GM18858 (cell line): ENCODE measurements around the gene GAPT.

Experiments used
- ATAC-seq: cut with Tn5 transposase; IDR thresholded peaks from one replicate; pipeline ENCODE4 v1.9.1; 2021; ENCODE audit not compliant: unreplicated experiment

The GAPT gene

DNA sequence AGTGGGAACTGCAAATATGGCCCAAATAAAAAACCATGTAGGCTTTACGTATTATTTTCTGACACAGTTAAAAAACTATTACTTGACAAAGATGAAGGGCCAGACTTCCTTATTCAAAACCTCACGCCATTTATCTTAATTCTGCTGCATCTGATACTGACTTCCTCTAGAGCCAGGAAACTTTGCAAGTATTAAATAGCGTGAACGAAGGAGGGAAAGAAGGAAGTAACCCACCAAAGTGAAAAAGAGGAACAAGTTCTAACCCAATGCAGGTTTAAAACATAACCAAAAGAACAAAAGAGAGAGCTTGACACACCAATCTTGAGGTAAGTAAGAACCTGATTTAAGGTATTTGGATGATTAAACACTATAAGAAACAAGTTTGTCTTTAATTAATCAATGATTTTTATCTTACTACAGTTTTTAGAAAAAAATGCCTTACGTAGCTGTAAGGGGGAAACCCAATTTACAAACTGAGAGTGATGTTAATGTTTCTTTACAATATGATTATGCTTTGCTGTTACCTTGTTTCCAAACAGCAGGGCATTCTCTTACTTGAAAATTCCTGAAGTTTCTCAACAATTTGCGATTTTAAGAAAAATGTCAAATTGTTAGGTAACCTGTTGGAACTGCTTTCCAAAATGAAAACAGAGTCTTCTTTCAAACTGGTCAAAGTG, at the start of gene GAPT:
TSS of gene GAPT (plus strand) at position 220 of the 677 bp plus-strand sequence. CDS start 3,102 bp downstream, outside the sequence.
- peak; percentile 86 for ATAC-seq

DNA sequence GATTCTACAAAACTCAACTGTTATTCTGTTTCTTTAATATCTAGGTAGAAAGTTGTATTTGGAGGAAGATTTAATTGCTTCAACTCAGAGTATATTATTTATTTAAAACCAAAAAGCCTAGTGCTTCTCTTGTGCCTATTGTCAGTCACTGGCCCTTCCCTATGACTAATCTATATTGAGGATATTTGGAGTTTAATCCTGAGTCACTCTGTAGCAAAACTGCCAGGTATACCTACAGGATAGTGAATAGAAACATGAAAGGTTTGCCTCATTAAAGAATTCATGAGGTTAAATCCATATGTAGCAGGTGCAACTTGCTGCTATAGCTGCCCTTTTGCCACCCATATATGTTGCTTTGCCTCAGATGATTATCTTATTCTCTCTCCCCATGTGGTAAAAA, 46.4 kb upstream of the GAPT start:
- ATAC-seq, result no peak

GRCh38 chr5:58446024-58446423, 45.2 kb upstream of the GAPT start:
- no peak for ATAC-seq

GRCh38 chr5:58447226-58447625, 44.0 kb upstream of the GAPT start:
- no peak for ATAC-seq

DNA sequence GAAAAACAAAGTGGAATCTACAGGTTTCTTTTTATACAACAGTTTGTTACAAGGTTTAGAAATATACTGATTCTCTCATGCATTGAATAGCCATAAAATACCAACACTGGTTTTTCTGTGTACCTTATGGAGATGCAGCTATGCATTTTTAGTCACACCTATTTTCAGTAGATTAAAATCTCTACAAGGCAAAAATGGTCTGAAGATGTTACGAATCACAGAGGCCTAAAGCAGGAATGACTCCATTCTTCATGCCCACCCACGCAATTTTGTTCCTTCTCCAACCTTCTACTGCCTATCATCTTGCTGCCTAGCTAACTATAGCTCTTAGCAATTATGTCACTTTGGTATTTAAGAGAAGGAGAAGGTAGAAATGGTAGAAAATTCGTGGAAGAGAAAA, 41.2 kb upstream of the GAPT start:
- ATAC-seq, result no peak

DNA sequence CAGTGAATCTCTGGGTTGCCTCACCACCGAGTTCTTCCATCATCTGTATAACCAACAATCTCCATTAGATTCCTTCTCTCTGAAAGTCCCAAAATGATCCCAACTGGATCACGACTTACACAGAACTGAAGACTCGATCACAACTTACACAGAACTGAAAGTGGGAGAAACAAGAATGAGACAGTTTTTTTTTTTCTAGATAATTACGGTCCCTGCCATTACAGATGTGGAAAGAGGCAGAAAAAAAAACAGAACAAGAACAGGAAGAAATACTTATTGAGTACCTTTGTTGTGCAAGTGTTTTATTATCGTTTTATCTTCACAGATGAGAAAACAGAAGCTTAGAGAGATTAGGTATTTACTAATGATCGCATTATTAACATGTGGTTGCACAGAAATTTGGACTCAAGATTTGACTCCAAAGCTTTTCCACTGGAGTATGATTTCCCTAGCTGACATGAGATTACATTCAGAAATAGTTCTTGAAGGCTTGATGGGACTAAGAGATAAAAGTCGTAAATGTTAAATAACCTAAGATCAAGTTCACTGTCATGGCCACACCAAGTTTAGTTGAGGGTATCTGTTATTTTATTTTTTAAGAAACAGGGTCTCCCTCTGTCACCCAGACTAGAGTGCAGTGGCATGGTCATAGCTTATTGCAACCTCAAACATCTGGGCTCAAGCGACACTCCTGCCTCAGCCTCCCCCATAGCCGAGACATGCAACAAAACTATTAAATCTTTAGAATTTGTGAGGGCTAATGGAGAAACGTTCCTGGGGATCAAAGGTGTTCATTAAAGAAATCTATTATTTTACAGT, 40.2 kb upstream of the GAPT start:
- no peak for ATAC-seq

- no peak for ATAC-seq
These were observed 39.3 kb upstream of the GAPT start for GRCh38 chr5:58451732-58452565.

DNA sequence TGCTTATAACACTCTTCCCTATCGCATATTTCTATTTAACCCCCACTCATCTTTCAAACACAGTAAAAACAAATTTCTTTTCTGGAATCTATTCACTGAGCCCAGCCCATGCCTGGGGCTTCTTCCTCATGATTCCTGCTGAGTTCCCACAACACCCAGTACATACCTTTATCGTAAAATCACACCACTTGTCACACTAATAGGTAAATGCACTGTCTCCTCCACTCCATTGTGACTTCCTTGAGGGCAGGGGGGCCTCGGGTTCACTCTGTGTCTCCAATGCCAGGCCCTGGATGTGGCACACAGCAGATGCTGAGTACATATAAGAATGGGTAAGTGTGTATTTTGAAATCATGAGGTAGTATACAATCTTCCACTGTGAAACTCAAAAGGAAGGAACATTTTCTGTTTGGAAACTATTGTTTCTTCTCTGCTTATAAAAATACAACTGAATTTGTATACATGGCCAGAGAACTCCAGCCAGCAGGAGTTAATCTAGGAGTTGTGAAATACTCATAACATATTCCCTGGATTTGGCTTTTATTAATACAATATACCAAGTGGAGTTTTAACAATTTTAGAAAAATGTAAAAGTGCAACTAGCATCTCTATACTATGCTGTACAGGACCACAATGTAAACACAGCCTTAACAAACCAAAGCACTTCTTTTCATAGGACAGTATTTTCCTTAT, 38.5 kb upstream of the GAPT start:
- ATAC-seq, result no peak

GRCh38 chr5:58453306-58453705, 37.9 kb upstream of the GAPT start:
- no peak for ATAC-seq

DNA sequence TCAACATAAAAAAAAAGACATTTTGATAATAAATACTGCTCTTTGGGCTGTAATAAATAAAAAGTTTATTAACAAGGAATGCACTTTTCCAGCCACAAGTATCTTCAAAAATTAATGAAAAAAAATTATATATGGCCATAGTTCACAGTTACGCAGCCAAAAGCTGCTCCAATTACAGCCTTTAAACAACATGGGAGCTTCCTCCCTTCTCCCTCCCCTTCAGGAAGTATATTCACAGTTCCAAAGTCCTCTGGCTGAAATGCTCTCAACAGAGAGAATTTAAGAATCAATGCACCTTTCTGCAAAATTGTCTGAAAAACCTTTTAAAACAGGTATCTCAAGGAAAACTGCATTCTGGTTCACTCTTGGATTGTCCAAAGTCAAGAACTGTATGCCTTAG, 37.2 kb upstream of the GAPT start:
- no peak for ATAC-seq

GRCh38 chr5:58455066-58455465, 36.2 kb upstream of the GAPT start:
- ATAC-seq, result no peak

GRCh38 chr5:58455480-58455879, 35.8 kb upstream of the GAPT start:
- no peak for ATAC-seq

GRCh38 chr5:58456026-58456425, 35.2 kb upstream of the GAPT start:
- no peak for ATAC-seq

GRCh38 chr5:58456486-58456885, 34.7 kb upstream of the GAPT start:
- ATAC-seq, result no peak

DNA sequence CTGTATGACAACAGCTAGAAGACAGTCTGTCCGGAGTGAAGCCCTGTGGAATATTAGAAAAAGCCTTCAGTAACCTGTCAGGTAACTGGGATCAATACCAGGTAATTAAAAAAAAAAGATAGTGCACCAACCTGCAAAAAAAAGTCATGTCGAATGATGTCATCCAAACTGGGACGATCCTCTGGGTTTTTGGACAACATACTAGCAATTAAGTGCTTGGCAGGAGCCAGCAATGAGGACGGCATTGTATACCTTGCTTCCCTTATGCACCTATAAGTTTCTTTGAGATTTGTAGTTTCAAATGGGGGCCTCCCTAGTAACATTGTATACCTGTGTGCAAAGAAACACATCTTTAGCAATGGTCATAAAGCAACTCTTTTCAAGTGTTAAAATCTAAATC, 34.2 kb upstream of the GAPT start:
- no peak for ATAC-seq

DNA sequence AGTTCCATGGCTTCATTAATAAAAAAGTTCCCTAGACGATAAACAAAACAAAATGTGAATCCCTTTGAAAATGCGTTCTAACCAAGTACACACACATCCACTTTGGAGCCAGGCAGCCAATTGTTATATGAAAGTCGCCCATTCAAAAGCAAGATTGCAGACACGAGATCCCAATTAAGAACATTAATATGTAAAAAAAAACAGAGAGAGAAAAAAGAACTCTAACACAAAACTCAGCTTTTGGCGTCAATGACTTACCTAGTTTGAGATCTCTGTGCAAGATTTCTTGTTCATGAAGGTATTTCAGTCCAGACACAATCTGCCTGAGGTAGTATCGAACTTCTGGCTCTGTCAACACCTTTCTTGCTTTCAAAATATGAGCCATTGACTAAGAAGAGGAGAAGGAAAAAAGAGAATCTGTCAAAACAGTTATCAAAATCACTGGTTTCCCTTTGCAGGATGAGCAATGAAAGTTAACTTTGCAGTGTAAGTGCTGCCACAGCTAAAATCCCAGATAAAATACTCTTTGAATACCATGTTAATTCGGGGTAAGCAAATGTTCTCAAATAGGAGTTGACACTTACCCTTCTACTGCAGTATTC, 33.0 kb upstream of the GAPT start:
- ATAC-seq, result no peak

DNA sequence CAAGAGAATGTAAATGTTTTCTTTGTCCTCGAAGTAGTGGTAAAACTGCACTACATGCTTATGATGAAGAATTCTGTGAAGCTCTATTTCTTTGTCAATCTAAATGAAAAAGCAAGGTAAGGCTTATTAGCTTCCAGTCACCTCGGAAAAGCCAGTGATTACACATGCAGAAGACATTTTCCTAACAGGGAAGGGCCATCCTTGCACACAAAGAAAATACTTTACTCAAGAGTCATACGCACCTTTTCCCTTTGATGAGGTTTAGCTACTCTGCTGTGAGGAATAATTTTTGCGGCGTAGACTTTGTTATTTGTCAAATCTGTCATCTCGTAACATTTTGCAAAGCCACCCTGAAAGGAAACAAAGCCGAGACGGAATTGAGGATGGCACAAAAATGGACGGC, 32.5 kb upstream of the GAPT start:
- no peak for ATAC-seq

GRCh38 chr5:58459146-58460001, 31.9 kb upstream of the GAPT start:
- ATAC-seq, result no peak

DNA sequence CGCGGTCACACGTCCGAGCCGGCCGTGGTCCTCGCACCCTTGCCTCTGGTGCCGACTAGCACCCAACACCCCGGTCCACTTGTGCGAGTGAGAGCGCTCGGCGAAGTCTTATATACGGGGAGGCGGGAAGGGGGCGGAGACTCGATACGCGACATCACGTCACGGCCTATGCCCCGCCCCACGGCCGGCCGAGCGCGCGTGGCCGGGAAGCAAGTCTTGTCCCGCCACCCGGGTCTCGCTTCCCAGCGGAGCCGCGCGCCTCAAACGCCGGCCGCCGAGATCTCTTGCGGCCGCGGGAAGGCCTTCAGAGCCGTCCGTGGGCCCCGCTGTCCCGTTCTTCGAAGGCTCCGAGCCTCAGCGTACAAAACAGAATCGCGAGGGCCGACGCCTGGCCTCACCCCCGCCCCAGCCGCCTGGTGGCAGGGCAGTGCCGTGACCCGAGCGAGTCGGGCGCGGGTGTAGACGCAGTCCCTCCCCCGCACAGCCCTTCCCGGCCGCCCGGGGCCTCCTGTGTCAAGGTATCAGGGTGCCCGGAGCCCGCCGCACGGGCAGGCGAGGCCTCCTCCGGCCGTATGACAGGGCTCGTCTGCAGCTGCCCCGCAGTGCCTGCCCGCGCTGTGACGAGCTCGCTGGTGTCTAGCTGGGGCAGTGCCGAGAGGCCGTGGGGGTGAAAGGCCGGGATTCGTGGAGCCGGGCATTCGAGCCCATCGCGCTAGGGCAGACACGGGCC, 31.1 kb upstream of the GAPT start, which contains the start of gene PLK2:
TSS of gene PLK2 (minus strand) at position 85 of the 730 bp plus-strand sequence. CDS start 127 bp downstream, outside the sequence.
- ATAC-seq, result peak; percentile 46
